Activated CD8-positive, alpha-beta memory T cell treated with anti-CD3 and anti-CD28 coated beads, Interleukin-2, amount 50 U/mL, for 4 hours (primary cell): Measurements from ENCODE around the gene ATRN.
"Not testable (repeated sequence)": the region's sequence is repeated elsewhere in the genome, so short reads cannot be mapped to it uniquely, and the experiment has no call there.

Experiments used
- DNase-seq: peaks from one replicate; pipeline ENCODE4 v3.0.0-alpha.2; 2020

Gene ATRN

GRCh38 chr20:3576363-3576762, 105.5 kb downstream of the ATRN start:
- DNase-seq = no peak

- no peak for DNase-seq
Observed at GRCh38 chr20:3577366-3577765, 106.5 kb downstream of the ATRN start.

- DNase-seq = no peak
Observed at GRCh38 chr20:3580412-3580811, 109.6 kb downstream of the ATRN start.

GRCh38 chr20:3583765-3584164, 112.9 kb downstream of the ATRN start:
- DNase-seq = no peak

GRCh38 chr20:3586093-3586492, 115.3 kb downstream of the ATRN start:
- DNase-seq = no peak

- DNase-seq = no peak
Observed at GRCh38 chr20:3590164-3590563, 119.3 kb downstream of the ATRN start.

GRCh38 chr20:3592931-3593330, 122.1 kb downstream of the ATRN start:
- DNase-seq = no peak

- DNase-seq = no peak
Observed at GRCh38 chr20:3595541-3595940, 124.7 kb downstream of the ATRN start.

- no peak for DNase-seq
Observed at GRCh38 chr20:3603108-3603507, 132.3 kb downstream of the ATRN start.

GRCh38 chr20:3605386-3605886, 134.6 kb downstream of the ATRN start:
- DNase-seq = not testable (repeated sequence)

- DNase-seq = no peak
Observed at GRCh38 chr20:3606021-3606420, 135.2 kb downstream of the ATRN start.

GRCh38 chr20:3611901-3612300, 141.1 kb downstream of the ATRN start:
- no peak for DNase-seq

GRCh38 chr20:3612795-3613572, 142.2 kb downstream of the ATRN start:
- no peak for DNase-seq

- no peak for DNase-seq
Observed at GRCh38 chr20:3613821-3614440, 143.1 kb downstream of the ATRN start.

- no peak for DNase-seq
Observed at GRCh38 chr20:3614466-3614865, 143.6 kb downstream of the ATRN start.

- DNase-seq = not testable (repeated sequence)
Observed at GRCh38 chr20:3615171-3615840, 144.5 kb downstream of the ATRN start.

- DNase-seq = no peak
Observed at GRCh38 chr20:3616250-3616649, 145.4 kb downstream of the ATRN start.

GRCh38 chr20:3621111-3621510, 150.3 kb downstream of the ATRN start:
- DNase-seq = no peak

- DNase-seq = no peak
Observed at GRCh38 chr20:3622406-3622805, 151.6 kb downstream of the ATRN start.

GRCh38 chr20:3627476-3627875, 156.7 kb downstream of the ATRN start:
- DNase-seq = no peak

- no peak for DNase-seq
Observed at GRCh38 chr20:3628502-3629314, 157.9 kb downstream of the ATRN start.

- DNase-seq = no peak
Observed at GRCh38 chr20:3629893-3630292, 159.1 kb downstream of the ATRN start.

- DNase-seq = no peak
Observed at GRCh38 chr20:3630429-3630828, 159.6 kb downstream of the ATRN start.
